NCI-H146 treated with DMSO at 0.1 percent for 48 hours (cell line): ENCODE results near the gene RACGAP1.
"Not testable (repeated sequence)": the region's sequence is repeated elsewhere in the genome, so short reads cannot be mapped to it uniquely, and the experiment has no call there.

ENCODE experiments used
- DNase-seq: peaks from one replicate; lab custom pipeline; 2025; ENCODE audit not compliant: unreplicated experiment; lab: John Stamatoyannopoulos, UW

The RACGAP1 gene

DNA sequence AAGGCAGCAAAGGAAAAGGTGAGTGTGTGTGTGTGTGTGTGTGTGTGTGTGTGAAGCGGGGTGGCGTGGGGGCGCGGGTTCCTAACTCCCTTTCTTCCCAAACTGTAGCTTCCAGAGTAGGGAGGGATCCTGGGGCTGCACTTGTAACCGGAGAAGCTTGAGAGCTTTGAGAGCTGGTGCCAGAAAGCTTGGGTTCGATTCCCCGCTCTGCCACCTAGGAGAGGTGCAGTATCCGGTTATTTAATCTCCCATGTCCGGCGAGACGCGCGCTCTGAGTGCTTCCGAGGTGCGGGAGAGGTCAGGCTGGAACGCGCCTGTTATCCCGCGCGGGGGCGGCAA is 7.2 kb upstream of the RACGAP1 start:
- DNase-seq: no peak

DNA sequence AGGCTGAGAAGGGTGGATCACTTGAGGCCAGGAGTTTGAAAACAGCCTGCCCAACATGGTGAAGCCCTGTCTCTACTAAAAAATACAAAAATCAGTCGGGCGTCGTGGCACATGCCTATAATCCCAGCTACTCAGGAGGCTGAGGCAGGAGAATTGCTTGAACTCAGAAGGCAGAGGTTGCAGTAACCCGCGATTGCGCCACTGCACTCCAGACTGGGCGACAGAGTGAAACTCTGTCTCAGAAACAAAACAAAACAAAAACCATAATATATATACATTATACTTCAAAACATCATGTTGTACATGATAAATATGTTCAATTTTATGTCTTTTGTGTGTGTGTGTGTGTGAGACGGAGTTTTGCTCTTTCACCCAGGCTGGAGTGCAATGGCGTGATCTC is 5.2 kb upstream of the RACGAP1 start:
- DNase-seq: not testable (repeated sequence)

DNA sequence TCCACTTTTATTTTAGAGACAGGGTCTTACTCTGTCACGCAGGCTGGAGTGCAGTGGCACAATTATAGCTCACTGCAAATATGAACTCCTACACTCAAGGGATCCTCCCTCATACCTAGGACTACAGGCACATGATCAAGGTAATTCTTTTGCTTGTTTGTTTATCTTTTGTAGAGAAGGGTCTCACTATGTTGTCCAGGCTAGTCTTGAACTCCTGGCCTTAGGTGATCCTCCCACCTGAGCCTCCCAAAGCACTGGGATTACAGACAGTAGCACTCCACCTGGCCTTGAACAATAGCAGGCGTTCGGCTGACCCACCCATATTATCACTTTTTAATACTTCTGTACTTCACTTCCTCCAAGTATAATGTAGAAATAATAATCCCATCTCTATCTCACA is 1.4 kb upstream of the RACGAP1 start:
- DNase-seq: no peak

DNA sequence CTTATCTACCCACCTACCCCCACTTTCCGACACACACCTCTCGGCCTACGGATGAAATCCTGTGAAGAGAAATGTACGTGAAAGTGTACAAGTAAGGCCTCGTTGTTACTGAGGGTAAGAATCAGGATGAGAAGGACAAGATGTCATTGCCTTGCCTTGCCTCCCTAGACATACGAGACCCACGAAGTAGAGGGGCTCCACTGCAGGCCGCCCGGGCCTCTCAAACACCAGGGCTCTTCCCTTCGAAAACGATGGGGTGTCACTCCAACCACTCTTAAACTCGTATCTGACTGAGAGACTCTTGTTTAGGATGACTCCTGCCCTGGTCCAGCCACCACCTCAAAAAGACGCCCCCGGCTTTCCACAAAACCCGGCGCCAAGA is 498 bp downstream of the RACGAP1 start:
- DNase-seq: no peak

DNA sequence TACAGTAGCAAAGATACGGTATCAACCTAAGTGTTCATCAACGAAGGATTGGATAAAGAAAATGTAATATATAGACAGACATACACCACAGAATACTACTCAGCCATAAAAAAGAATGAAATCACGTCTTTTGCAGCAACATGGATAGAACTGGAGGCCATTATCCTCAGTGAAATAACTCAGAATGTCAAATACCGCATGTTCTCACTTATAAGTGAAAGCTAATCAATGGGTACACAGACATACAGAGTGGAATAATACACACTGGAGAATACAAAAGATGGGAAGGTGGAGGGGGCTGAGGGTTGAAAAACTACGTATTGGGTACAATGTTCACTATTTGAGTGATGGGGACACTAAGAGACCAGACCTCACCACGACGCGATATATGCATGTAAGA is 1.1 kb downstream of the RACGAP1 start:
- DNase-seq: no peak

DNA sequence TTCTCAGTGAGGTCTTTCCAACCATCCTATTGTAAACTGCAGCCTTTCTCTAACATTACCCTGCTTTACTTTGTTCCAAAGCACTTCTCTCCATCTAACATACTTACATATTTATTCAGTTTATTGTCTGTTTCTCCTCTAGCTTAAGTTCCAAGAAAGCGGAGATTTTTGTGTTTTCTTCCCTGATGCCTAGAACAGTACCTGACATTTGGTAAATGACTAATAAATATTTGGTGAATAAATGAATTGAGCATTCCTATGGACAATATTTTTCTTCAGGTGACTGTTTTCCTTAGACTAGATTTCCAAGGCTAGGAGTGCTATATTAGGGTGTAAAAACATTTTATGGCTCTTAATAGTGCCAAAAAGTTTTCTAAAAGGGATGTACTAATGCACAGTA is 2.4 kb downstream of the RACGAP1 start:
- DNase-seq: no peak

DNA sequence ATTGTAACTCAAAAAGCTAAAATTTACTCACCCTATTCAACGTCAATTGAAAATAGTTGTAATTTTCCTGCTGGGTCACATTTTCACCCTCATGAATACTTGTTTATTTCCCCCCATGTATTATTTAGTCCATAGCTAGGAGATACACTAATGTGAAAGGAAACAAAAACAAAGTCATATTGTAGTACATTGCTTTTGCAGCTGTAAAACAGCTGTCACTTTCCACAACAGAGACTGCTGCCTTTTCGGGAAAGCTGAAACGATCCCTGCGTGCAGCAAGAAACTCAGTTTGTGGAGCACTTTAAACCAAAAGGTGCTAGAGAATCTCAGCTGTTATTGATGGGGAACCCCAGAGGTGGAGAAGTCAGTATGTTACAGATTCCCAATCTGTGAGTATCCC is 4.3 kb downstream of the RACGAP1 start:
- DNase-seq: no peak

DNA sequence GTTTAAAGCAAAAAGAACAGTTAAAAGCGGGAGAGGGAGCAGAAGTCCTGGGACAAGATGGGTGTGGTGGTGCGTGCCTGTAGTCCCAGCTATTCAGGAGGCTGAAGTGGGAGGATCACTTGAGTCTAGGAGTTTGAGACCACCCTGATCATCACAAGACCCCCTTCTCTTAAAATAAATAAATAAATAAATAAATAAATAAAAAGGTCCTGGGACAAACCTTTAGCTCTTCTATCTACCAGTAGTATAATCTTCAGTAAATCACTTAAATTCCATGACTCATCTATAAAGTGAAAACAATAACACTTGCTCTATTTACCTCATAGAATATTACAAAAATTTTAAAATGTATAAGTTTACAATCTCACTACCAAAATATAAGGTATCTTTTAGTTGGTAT is 5.8 kb downstream of the RACGAP1 start:
- no peak for DNase-seq

DNA sequence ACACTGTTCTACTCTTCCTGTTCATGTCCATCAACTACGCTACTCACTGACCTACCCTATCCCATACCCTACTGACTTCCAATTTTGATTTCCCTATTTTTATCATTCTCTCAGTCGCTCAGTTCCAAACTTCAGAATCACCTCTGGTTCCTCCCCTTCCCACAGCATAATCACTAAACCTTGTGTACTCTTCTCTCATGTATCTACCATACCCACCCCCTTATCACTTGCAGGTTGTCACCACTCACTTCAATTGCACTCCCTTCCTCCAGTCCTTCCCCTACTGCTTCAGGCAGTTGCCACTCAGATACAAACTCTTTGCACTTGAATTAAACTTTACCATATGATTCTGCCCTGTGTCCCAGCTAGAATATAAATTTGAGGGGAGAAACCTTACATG is 6.3 kb downstream of the RACGAP1 start:
- no peak for DNase-seq

DNA sequence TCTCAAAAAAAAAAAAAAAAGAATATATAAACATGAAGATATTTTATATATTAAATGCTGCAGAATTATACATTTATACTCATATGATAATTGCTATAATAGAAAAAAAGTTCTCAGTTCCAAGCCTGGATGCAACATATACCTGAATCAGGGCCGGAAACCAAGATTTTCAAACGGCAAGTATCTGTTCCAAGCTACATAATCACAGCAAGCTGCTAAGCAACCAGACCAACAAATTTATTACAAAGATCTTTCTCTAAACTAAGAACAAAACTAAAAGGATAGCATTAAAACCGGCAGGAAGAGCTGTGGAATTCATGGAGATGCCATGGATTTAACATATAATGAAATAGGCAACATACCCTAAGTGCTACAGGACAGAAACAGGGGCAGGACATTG is 7.1 kb downstream of the RACGAP1 start:
- no peak for DNase-seq

DNA sequence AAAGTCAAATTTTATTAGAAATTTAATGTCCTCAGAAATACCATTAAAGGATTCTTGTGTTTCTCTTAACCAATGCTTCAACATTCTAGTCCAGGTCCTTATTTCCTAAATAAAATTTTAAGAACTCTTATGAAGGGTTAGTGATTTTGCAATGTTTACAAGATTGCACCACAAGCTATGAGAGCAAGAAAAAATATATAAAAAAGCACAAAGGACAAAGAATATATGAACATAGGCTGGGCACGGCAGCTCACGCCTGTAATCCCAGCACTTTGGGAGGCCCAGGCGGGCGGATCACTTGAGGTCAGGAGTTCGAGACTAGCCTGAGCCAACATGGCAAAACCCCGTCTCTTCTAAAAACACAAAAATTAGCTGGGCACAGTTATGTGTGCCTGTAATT is 7.7 kb downstream of the RACGAP1 start:
- DNase-seq: no peak

DNA sequence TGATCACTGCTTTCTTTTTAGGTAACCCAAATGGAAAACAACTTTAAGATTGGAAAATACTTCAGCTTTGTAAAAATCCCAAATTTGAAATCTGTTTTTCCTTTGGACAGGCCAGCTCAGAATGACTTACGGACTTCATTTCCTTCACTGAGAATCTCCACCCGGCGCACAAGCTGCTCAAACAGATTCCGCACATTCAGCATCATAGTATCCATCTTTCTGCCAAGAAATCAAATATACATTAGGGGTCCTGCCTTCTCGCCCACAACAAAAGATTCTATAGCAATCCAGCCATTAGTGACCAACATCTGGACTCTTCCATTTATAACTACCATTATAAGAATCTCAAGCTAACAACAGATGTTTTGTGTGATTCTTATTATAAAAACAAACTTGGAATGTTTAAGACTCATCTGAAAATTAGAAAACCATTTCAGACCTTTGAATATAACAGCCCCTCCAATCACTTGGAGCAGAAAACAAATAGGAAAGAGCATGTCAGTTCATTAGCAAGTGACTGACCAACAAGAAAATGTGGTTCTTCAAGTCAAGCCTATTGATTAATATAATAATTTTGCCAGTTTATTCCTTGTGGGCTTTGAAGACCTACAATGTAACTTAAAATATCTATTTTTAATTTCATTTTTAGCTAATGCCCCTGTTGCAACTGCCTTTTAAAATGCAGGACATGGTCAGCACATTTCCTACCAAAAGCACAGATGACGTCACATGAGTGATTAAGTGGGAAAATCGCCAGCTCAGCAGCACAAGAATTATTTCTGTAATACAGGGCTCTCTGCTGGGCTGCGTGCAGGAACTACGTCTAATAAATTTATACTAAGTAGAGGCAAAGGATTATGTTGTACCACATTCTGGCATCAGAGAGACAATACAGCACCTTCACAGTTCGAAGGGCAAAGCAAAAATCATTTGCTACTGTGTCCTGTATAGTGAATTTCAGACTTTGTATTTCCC is 8.5 kb downstream of the RACGAP1 start:
- no peak for DNase-seq

DNA sequence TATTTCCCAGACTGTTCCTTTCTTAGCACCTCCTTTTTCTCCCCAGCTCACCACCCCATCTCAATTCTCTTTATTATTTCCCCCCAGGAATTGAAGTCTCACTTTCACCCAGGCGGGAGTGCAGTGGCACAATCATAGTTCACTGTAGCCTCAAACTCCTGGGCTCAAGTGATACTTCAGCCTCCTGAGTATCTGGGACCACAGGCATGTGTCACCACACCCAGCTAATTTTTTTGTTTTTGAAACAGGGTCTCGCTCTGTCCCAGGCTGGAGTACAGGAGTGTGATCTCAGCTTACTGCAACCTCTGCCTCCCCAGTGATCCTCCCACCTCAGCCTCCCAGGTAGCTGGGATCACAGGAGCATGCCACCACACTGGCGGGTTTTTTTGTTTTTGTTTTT is 11.0 kb downstream of the RACGAP1 start:
- DNase-seq: no peak

DNA sequence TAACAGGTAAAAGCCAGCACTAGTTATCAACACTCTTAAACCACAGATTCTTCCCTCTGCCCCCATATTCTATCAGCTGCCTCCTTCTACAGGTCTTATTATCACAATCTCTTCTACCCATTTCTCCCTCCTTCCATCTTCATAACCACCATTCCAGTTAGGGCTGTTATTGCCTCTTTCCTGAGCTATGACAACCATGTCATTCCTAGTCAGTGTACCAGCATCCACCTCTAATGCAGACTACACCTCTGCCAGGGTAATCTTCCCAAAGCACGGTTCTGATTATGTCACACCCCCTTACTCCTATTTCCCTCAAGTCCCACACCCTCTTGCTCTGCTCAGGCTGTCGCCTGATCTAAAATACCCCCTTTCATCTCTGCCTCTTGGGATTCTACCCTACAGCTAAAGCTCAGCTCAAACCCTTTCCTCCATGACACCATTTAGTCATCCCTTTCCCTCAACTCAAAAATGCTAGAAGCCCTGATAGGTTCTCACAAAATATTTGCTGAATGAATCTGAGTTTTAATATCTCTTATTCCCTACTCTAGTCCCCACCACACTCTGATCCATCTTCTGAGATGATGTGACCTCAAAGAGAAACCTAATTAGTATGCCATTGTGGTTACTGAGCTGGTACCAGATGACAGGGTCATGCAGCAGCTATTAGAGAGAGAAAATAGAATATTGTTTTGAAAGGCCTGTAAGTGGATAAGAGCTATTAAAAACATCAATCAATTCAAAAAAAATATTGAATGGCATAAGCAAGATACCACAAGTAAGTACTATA is 11.7 kb downstream of the RACGAP1 start:
- no peak for DNase-seq

DNA sequence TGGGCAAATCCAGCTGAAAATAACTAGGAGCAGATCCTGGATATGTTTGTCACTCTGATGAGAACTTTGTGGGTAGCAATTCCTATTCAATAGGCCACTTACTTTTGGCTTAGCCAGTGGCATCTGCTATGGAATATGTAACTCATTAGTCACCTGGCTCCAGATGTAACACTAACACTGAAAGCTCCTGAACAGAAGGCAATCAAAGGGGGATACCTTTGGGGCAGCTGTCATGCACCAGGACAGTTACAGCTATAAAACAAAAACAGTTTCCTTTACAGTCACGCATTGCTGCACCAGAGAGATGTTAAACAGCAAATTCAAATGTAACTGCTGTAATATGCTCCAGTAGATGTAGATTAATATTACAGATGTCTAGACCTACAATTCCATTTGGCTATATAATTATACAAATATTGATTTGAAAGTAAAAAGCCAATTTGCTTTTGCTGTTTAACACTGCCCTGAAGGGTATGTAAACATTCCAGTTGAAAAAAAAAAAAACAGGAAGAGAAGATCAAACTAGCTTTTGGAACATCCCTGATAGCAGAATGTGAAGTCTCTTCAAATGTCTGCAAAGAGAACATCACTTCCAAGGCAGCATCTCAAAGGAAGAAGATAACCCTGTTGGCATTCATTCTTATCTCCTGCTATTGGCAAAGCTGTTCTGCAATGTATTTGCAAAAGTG is 18.4 kb downstream of the RACGAP1 start:
- DNase-seq: peak; percentile 64

DNA sequence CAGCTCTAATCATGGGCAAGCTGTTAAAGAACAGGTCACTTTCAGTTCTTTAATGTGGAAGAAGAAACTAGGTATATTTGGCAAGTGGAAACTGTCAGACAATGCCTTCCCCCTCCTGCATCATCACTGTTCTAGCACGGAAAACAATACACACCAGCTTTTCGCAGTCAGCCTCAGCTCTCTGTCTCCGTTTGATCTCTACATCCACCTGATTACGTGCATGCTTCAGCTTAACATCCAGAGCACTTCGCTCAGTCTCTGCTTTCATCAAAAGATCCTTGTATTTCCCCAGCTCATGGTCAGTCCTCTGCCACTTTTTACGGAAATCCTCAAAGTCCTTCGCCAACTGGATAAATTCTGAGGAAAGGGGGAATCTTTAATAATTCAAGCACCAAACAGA is 19.0 kb downstream of the RACGAP1 start:
- no peak for DNase-seq

DNA sequence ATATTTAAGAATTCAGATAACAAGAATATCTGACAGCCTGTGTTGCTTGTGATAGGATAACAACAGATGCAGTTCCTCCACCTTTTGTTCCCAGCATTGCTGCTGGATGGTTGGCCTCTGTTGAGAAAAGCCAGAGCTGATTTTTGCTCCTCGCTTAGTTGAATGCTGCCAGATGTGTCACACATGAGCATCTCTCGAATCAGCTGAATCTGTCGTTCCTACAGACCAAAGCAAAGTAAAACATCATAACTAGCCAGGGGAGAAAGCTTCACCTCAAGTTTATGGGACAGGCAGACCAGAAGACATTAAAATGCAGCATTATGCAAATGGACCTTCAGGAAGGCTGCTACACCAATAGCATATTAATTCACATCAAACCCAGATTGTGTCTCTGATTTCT is 20.1 kb downstream of the RACGAP1 start:
- no peak for DNase-seq

DNA sequence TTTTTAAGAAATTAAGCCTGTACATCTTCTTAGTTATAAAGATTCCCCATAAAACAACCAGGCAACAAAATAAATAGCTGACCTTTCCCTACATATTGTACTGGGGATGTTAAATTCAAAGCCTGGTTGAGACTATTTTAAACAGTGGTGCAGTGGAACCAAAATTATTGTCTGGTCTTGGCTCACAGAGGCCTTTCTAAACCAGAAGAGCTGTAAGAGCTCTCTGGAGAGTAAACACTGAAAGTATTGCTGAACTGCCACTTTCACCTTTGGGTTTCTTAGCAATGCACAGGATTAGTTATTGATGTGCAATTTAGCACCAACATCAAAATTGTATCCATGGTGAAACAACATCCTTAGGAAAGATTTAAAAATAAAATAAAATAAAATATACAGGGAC is 20.6 kb downstream of the RACGAP1 start:
- DNase-seq: no peak

DNA sequence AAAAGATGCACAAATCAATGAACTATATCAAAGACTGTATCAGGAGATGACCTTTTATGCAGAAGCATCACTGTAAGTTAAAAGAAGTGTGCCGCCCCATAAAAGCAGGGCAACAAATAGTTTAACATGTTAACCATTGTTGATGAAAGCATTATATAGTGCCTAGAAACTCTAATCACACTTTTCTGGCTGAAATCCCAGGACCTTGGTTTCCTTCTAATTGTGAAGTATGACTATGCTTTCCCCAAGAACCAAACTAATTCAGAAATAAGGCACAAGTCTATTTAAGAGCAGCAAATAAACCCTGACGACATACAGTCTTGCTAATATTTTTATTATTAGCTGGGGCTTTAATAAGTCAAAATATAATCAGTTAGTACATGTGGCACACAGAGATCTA is 21.7 kb downstream of the RACGAP1 start:
- no peak for DNase-seq

DNA sequence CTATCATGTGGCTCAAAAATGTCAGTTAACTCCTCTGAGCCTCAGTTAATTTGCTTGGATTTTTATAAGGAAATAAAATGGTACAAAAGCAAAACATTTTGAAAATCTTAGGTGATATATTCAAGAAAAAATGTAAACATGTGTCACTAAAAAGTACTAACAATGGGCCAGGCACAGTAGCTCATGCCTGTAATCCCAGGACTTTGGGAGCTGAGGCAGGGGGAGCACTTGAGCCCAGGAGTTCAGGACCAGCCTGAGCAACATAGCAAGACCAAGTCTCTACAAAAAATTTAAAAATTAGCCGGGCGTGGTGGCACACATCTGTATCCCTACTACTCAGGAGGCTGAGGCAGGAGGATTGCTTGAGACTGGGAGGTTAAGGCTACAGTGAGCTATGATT is 26.8 kb downstream of the RACGAP1 start:
- no peak for DNase-seq

DNA sequence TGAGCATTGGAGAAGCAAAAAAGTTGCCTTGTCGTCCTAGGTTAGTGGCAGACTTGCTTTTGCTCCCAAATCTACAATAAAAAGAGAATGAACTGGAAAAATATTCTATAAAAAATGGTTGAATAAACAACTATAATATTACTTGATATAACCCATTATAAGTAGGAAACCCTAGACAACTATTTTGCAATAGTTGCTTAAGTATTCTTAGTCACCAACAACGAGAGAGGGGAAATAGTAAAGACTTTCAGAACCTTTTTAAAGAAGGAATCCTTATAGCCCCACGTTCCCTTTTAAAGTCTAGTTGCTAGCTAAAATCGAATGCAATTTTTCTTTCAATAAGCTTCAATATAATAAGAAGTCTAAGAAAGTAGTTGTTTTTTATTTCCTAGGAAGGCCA is 35.0 kb downstream of the RACGAP1 start:
- no peak for DNase-seq

DNA sequence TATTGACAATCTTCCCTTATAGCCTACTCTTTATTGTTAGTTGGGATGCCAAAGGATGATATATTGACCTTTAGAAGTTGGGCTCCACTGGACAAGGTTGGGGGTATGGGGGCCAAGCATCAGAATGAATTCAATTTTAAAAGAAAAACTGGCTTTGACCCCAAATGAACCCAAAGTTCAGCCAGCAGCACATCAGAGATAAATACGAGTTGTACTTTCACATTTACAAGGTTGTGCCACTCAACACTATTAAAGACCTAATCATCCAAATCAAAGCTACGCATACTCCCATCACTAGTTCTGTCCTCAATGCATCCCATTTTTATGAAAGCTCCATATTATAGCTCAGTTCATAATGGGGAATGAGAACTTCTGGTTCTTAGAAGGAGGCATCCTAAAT is 35.9 kb downstream of the RACGAP1 start:
- DNase-seq: not testable (repeated sequence)
